GM21723 (cell line): ENCODE data around the gene NRIP3.
"Not testable (repeated sequence)": the region's sequence is repeated elsewhere in the genome, so short reads cannot be mapped to it uniquely, and the experiment has no call there.

Source experiments
- ATAC-seq: cut with Tn5 transposase; IDR thresholded peaks from one replicate; pipeline ENCODE4 v1.9.1; 2021; ENCODE audit warnings: mild to moderate bottlenecking, moderate library complexity; ENCODE audit not compliant: unreplicated experiment

Gene NRIP3

DNA sequence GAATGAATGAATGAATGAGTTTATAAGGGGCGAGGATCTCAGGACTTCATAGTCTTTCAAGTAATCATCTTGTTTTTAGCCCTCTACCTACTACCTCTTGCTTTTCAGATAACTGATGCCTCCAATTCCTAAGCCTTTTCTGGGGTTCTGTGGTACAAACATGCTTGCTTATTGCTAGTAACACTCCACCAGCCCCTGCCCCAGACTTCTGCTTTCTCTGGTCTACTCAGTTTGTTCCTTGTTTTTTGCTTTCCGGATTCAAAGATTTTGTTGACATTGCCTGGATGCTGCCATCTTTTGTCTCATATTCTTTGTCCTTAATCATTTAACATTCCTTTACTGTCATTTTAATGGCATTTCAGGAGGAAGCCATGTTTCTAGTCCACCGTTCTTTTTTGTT, 30.7 kb downstream of the NRIP3 start:
- ATAC-seq = no peak

DNA sequence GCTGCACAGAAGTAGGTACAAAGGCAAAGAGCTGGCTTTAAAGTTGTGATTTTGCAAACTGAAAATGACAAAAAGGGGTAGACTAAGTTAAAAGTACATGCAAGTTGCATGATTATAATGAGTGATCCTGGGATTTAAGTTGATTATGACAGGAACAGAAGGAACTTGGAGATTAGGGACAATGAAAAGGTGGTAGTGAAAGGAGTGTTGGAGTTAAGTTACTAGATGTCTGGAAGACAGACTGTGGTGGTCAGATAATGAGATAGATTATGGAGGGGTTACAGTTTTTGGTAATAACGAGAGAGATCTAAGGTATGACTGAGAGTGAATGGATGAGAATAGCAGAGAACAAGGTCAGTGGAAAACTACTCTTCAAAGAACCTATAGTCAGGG, 31.9 kb downstream of the NRIP3 start:
- ATAC-seq = no peak

DNA sequence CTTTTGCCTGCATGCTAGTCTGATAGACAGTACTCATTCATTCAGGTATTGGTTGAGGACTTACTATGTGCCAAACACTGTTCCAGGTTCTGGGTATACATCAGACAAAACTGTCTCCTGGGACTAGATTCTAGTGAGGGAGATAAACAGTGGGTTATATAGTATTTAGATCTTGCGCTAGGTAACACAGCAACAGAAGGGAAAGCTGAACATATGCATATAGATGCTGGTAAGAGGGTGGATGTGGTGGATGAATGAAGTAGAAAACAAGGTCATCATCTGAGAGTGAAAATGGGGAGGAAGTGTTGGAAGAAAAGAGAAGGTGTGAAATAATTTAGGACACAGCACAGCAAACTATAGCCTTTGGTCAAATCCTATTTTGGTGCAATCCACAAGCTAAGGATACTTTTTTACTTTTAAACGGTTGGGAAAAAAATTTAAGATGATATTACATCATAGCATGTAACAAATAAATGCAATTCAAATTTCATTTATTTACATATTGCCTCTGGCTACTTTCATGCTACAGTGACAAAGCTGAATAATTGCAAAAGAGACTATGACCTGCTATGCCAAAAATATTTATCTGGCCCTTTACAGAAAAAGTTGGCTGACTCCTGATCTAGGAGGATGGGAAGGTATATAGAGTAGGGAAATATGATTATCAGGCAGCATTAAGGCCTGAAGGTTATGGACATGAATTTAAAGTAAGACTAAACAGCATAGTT, 32.4 kb downstream of the NRIP3 start:
- no peak for ATAC-seq

DNA sequence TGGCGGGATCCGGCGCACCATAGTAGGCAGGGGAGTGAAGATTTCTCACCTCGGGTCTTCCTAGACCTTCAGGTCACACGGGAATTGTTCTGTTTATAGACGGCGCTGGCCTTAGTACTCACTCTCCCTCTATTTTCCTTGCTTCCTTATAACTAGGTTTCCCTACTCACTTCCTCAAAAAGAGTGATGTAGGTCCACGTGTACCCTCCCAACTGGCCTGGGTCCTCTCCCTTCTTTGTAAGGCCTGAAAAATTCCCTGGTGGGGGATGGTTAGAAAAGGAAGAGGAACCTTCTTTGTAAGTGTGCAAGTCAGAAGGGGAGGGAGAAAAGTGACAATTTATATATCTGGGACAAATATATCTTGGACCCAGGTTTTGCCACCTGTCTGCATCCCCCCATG, 36.6 kb downstream of the NRIP3 start:
- no peak for ATAC-seq

DNA sequence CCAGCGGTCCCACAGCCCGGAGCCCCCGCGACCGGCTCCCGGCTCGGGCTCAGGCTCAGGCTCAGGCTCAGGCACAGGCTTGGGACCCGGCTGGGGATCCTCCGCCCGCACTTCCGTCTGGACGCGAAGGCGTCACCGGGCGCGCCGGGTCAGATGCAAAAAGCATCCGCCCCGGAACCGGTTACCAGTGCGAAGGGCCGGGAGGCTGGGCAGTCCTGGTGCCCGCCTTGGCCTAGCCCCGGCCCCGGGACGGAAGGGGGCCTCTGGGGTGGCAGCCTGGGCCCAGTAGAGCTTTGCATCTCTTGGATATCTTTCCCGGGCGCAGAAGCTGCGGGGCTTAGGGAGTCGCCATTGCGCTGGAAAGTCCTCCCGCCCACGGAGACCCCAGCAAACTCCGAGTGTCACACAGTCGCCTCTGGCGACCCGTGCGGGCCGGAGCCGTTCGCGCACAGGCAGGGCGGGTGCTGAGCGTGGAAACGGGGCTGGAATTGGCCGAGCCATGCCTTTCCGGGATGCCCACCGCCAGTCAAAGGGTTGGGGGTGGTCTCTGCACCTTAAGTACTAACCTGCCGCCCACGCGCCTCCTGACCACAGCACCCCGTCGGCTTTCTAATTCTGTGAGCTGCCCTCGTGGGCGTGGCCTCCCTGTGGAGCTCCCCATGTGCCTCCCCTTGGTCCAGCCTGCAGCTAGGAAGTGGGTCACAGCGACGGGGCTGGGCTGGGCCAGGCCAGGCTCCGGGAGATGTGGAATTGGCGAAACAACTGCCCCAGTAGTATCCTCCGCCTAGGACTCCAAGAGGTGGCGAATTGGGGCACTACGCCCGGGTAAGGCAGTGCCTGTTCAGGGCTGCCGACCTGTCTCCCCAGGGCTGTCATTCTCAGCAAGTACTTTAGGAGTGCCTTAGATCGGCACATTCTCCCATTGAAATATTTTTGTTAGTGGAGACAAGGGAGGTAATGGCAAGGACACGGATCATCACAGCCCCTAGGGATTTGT, 39.2 kb downstream of the NRIP3 start, which contains the start of gene TMEM9B:
TMEM9B (minus strand) TSS at position 119 of the 997 bp plus-strand sequence. CDS start 129 bp downstream, outside the sequence.
- peak; percentile 81 for ATAC-seq

DNA sequence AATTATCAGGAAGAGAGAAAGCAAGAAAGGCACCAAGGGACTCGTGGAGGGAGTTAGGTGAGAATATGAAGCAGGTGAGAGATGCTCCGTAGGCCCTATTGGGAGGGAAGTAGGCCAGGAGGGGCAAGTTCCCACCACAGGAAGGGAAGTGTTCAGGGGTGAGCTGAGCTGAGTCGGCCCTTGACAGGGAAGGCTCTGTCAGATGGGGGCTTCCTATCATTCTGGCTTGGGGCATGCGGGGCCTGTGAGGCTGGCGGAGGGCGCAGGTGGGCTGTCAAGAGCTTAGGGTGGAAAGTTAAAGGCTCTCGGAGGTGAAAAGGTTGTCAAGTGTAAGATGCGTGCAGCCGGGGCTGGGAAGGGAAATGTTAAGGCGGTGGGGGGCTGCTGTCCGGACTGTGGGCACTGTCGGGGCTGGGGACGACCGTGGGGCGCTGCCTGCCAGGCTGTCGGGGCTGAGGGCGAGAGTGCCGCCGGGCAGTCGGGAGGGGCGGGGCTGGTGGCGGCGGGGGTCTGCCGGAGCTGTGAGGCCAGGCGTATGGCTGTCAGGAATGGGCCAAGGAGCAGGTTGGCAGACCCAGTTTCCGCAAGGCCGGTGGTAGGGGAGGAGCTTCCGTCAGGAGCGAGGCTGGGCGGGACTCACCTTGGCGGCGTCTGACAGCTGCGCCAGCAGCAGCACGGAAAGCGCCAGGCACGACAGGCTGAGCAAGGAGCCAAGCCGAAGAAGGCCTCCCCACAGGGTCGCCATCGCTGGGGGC, 40.1 kb downstream of the NRIP3 start:
- peak; percentile 69 for ATAC-seq

DNA sequence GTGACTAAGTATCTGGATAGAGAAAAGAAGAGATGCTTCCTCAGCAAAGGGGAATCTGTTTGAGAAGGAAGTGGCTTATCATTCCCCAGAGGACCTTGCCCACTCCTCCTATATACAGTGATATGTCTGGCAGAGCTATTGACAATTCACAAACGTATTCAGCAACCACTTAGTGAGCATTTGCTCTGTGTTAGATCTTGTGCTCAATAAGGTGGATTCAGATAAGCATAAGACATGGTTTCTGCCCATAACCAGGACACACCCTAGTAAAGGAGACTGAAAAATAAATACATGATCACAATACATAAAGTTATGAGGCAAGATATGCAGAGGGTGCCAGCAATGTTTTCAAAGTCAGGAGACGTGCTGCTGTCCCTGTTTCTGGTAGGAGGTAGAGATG, 41.0 kb downstream of the NRIP3 start:
- ATAC-seq = no peak

DNA sequence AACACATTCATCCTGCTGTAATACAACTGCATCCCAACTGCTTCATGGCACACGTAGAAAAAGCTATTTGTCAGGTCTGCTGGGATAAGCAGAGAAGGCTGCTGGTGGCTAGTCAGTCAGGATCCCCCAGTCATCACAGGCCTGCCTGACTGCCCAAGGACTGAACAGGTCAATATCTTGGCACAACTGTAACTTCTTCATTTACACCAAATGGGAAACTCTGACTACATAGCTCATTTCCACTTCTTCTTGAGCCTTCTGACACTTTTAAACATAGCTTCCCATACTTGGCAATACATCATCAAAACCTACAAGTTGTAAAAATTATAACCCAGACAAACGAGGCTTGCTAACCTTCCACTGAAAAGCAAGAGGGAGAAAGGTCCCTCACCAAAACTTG, 42.4 kb downstream of the NRIP3 start:
- no peak for ATAC-seq

DNA sequence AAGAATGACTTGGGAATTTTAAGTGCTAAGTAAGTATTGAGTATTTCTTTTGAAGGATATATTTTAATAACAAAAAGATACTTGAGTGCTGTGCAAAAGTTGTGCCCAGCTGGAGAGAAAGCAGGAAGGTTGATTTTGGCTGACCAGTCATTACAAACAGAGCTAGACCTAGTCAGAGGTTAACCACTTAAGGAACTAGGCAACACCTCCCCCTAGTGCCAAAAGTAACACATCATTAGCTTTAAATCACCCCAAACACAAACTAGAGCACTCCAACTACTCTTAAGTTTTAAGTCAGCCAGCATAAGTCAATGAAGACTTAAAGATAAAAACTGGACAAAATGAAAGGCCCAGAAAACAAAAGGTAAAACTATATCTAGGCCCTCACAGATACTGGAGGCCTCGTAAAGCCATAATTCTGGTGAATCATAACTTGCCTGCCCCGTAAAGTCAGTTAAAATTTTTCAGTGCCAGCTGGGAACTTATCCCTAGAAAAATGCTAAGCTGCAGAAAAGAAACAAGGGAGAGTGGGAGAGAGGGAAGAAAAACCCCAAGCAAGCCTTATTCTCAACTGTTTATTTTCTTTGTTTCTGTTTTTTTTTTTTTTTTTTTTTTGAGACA, 44.1 kb downstream of the NRIP3 start:
- peak; percentile 39 for ATAC-seq

DNA sequence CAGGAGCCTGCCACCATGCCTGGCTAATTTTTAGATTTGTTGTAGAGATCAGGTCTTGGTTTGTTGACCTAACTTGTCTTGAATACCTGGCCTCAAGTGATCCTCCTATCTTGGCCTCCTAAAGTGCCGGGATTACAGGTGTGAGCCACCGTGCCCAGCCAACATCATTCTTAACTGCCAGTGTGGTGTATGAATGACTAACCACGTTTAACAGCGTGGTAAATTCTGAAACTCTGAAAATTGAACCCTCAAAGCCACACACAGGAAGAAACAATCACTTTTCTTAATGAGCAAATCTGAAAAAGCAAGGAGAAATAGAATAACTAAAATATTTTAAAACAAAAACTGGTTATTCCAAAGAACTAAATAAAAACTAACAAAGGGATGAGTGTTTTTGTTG, 46.9 kb downstream of the NRIP3 start:
- ATAC-seq = no peak

DNA sequence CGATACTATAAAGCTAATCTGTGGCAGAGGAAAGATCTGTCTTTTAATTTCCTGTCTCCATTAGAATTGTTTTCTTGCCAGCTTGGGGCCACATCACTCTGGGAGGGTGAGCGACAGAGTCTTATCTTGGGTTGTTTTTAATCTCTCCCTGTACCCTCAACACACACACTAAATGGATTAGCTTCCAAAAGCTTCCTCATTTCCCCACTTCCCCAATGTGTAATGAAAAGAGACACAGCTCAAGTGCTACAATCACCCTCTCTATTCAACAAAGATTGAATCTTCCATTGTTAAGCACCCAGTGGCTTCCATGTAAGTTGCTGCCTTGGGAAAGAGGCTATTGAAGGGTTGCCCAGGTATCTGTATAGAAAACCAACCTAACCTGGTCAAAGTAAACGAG, 54.9 kb downstream of the NRIP3 start:
- ATAC-seq = no peak

DNA sequence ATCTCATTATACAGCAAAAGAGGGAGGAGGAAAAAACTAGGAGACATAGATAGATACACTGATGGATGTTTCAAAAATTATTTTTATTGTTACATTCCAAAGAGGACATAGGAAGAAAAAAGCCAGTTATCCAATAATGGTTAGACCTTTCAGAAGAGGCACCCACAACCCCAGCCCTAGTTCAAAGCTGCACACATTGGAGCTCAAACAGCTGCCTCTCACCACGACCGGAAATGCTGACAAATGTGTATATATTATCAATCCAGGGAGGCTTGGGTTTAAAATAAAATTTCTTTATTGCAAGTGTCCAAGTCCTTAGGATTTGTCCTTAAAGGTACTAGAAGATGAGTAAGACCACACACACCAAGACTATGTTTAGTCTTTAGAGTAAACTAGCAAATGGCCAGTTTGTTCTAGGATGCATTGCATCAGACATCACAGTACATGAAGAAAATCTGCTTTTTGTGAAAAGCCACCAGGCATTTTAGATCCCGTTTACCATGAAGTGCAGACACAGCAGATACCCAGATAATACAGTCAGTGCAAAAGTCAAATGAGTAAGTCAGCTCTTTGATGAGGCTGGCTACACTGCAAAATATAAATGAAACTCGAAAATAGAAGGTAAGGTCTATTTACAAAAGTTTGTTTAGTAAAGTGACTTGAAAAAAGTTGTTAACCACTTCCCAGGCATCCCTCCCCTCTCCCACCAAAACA, 56.4 kb downstream of the NRIP3 start:
- ATAC-seq = no peak

DNA sequence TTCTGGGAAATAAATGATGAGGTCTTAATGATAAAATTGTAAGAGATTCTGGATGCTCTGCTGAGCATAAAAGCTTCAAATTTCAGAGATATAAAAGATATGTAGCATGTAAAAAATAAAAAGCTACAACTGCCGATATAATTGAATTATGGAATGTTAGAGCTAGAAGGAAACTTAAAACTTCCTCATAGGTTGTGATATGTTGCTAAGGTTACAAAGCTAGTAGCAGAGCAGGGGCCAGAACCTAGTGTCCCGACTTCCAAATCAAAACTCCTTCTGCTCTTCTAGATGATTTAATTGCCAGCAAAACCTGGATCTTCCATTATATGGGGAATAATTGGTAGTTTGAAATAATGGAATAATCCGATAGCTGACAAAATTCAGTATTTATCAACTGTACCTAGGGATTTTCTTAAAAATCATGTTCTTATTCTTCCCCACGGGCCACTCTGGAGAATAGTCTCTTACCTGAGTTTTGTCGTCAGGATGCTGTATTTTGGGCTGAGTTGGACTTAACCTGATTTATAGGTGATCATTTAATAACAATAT, 61.2 kb downstream of the NRIP3 start, which contains the start of gene ASCL3:
ASCL3 (minus strand) TSS at position 499 of the 549 bp plus-strand sequence. CDS start 4,855 bp downstream, outside the sequence.
- no peak for ATAC-seq

DNA sequence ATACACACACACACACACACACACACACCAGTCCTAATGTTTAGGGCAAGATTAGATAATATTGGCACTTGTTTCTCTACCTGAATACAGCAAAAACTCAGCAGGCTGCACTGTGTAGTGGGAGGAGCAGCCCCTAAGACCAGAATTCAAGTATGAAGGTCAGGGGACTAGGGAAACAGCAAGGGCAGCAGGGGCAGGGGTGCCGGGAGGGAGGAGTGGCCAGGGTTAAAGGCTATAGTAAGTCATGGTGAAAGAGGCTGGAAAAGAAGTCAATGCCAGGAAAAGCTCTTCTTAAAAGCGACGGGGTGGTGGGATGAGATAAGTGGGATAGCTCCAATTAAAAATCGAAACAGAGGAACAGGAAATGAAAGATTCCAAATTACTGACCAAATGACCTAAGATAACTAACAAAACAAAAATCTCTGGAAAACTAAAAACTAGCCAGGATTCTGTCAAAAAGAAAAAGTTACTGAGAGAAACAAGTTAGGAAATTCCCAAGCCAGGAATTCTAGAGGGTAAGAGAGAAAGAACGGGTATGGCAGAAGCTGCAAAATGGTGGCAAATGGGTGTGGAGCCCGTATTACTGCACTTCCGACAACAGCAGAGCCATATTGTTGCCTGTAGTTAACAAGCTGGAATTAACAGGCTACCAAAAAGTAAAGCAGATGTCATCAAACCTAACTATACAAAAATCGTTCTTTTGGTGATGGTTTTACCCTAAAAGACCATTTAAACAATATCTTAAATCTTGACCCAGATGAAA, 62.3 kb downstream of the NRIP3 start:
- no peak for ATAC-seq

DNA sequence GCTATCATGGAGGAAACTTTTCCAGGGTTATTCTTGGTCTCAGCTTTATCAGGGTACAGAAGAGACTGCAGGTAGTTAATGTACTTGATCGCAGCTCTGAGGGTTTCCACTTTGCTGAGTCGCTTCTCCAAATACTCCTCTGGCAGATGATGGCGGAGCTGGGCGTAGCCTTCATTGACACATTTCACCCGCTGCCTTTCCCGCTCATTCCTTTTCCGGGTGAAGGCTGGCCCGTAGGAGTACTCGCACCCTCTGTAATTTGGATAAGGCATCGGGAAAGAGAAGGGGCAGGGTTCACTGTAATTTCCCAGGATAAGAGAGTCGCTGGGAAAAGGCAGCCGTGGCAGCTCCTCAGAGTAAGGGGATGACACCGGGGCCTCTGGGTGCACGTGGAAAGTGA, 66.1 kb downstream of the NRIP3 start:
- ATAC-seq = no peak

DNA sequence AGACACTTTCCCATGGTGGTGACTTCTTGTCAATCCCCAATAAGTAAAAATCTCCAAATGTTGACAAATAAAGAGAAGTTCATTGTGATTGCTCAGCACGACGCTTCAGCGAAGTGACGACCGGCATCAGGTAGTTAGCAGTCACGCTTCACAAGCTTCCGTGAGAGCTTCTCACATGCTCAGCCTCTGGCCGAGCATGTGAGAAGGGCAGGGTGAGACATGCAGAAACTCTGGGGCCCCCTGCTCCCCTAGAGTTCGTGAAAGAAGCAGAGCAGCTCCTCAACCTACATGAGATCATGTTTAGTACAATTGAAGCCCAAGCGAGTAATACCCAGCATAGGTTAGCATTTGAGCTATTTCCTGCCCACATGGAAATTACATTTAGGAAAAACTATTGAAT, 66.6 kb downstream of the NRIP3 start:
- peak; percentile 89 for ATAC-seq

DNA sequence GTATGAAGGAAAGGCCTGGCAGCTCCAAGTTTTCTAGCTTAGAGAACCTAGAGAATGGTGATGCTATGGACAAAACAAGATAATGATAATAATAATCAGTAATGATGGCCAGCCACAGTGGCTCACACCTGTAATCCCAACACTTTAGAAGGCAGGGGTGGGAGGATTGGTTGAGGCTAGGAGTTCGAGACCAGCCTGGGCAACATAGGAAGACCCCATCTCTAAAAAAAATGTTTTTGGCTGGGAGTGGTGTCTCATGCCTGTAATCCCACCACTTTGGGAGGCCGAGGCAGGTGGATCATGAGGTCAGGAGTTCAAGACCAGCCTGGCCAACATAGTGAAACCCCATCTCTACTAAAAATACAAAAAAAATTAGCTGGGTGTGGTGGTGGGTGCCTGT, 68.0 kb downstream of the NRIP3 start:
- ATAC-seq = not testable (repeated sequence)

DNA sequence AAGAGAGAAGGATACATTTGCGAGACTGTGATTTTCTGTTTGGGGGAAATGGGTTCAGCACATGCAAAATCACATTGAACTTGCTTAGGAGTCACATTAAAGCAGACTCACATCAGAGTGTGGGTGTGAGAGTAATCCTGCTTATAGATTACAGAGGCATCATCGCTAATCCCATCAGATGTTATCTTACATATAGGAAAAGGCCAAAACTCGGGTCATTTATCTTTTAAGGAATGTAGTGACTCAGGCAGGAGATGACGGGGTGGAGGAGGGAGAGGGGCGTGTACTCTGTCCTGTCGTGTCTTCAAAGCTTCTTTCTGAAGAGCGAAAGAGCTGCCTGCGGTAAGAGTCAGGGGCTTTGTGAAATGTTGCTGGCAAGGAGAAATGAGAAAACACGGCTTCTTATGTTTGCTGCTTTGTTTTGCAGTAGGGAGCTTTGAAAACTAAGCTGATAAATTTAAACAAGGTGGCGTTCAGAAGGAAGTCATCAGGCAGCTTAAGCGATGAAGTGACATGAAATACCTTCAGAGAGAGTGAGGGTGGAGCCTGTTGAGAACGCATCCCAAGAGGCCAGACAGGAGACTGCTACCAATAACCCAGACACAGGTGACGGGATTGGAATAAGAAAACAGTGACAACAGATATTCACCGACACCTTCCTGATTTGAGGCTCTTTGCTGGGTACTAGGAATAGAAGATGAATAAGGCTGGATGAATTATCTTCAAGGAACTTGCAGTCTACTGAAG, 68.9 kb downstream of the NRIP3 start:
- ATAC-seq = no peak
